22Rv1 (cell line): ENCODE measurements around the gene GINS2.

Experiments used
- H3K27ac ChIP-seq: fragments of 450-650 bp; 2 replicates; pipeline ENCODE4 v1.5.1; 2017
- CTCF ChIP-seq: fragments of 450-650 bp; IDR thresholded peaks from 2 replicates; pipeline ENCODE4 v1.5.1; 2017; ENCODE audit warnings: mild to moderate bottlenecking
- ZFX ChIP-seq: fragments of 450-650 bp; IDR thresholded peaks from 2 replicates; pipeline ENCODE4 v1.6.1; 2017; ENCODE audit warnings: antibody characterized with exemption, borderline replicate concordance

Gene GINS2

GRCh38 chr16:85722128-85722893 is 33.6 kb upstream of the GINS2 start:
- TF ChIP-seq CTCF (no peak), ZFX (no peak)

GRCh38 chr16:85720302-85720637 is 31.5 kb upstream of the GINS2 start:
- H3K27ac ChIP-seq, result no peak overlapping the region
- TF ChIP-seq CTCF (no peak), ZFX (no peak)

More at GRCh38 chr16:85722128-85722893, 33.6 kb upstream of the GINS2 start:
- H3K27ac ChIP-seq, result no peak overlapping the region

- H3K27ac ChIP-seq, result no peak overlapping the region
- TF ChIP-seq CTCF, result no peak
- TF ChIP-seq ZFX, result no peak
Measured at GRCh38 chr16:85719605-85720301, 31.0 kb upstream of the GINS2 start.

- H3K27ac ChIP-seq, result no peak overlapping the region
- TF ChIP-seq CTCF (peak; percentile 73), ZFX (no peak)
Measured at GRCh38 chr16:85718682-85719081, 29.9 kb upstream of the GINS2 start.

GRCh38 chr16:85718153-85718477 is 29.4 kb upstream of the GINS2 start:
- no peak overlapping the region for H3K27ac ChIP-seq
- TF ChIP-seq CTCF, result peak; percentile 8
- TF ChIP-seq ZFX, result no peak

- H3K27ac ChIP-seq, result no peak overlapping the region
- no peak for TF ChIP-seq ZFX
- peak; percentile 87 for TF ChIP-seq CTCF
Measured at GRCh38 chr16:85717393-85718152, 28.8 kb upstream of the GINS2 start.

GRCh38 chr16:85716680-85717038 is 27.9 kb upstream of the GINS2 start:
- TF ChIP-seq CTCF, result no peak
- TF ChIP-seq ZFX, result no peak
- no peak overlapping the region for H3K27ac ChIP-seq
